ENCODE data around the gene KIF1C.
"Not testable (repeated sequence)": the region's sequence is repeated elsewhere in the genome, so short reads cannot be mapped to it uniquely, and the experiment has no call there.

Gene KIF1C

GRCh38 chr17:5002121-5002788 lies 4.5 kb downstream of the KIF1C start:
- no peak for DNase-seq

DNA sequence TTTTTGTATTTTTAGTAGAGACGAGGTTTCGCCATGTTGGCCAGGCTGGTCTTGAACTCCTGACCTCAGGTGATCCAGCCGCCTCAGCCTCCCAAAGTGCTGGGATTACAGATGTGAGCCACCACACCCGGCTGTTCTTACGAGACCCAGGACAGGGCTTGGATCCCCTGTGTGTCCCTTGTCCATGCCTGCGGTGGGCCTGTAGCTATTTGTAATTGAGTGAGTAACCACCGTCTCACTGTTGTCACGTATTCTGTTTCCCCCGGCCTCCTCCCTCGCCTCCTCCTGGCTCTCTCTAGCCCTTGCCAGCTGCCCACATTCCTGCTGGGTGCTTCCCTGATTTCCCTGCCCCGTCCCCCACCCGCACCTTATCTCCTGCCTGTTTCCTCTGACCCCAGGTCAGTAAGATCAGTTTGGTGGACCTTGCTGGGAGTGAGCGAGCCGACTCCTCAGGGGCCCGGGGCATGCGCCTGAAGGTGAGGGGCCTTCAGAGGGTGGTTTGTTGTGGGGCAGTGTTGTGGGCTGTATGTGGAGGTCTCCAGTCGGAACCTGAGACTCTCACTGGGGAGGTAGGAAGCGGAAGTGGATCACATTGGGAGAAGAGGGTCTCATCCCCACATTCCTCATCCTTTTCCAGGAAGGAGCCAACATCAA lies 5.6 kb downstream of the KIF1C start:
- DNase-seq, result no peak

DNA sequence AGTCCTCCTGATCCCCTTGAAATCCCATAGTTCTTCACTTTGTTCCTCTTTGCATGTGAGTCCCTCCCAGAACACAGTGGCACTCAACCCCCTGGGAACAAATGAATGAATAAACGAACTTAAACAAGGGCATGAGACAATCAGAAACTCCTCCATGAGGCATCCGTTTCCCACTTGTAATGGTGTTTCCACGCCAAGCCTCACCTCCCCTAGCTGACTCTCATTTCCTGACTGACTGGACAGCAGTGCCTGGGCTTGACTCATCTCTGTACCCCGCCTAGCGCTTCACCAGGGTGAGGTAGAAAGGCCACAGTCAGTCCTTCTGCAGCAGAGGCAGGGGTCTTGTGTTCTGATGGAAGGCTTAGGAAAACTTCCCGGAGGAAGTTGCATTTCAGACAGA lies 14.2 kb downstream of the KIF1C start:
- DNase-seq, result no peak

DNA sequence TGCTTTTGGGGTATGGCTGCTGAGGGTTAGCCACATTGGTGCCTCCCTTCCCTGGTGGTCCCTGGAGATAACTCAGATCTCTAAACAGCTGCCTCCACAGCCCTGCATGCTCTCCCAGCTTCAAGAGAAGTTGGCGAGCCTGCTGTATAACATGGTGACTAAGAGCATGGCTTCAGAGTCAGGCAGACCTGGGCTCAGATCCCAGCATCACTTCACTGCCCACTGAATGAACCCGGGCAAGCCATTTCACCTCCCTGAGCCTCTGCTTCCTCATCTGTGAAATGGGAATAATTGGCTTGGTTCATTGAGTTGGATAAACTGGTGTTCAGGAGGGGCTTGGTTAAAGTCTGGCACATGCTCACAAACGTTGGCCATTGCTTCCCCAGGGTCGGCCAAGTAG lies 16.6 kb downstream of the KIF1C start:
- no peak for DNase-seq

GRCh38 chr17:5019475-5019956 lies 21.8 kb downstream of the KIF1C start:
- peak in 1 of 3 experiments; percentile 1 for DNase-seq

DNA sequence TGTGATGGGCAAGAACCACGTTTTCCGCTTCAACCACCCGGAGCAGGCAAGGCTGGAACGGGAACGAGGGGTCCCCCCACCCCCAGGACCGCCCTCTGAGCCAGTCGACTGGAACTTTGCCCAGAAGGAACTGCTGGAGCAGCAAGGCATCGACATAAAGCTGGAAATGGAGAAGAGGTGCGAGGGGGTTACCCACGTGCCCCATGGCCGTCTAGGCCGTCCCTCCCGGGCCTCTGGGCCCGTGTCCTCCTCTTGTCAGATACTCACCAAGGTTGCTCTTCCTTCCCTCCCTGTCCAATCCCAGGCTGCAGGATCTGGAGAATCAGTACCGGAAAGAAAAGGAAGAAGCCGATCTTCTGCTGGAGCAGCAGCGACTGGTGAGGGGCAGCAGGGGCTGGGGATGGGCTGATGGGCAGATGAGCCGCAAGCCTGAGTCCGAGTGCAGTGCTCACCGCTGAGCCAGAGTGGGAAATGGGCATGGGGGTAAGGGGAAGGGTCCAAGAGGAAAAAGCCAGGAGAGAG lies 22.8 kb downstream of the KIF1C start:
- DNase-seq, result no peak

- no peak for DNase-seq
Measured at GRCh38 chr17:5022171-5022711, 24.5 kb downstream of the KIF1C start.

GRCh38 chr17:5023588-5024147 lies 25.9 kb downstream of the KIF1C start:
- no peak for DNase-seq

- no peak for DNase-seq
Measured at GRCh38 chr17:5024604-5025003, 26.9 kb downstream of the KIF1C start.

DNA sequence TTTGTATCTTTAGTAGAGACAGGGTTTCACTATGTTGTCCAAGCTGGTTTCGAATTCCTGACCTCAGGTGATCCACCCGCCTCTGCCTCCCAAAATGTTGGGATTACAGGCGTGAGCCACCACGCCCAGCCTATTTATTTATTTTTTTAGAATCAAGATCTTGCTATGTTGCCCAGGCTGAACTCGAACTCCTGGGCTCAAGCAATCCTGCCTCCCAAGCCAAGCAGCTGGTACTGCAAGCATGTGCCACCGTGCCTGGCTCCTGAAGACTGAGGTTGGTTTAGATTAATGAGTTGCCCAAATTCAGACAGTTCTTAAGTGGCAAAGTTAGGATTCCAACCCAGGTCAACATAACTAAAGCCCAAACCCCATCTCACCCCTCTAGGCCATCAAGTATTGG lies 29.5 kb downstream of the KIF1C start:
- DNase-seq, result no peak

DNA sequence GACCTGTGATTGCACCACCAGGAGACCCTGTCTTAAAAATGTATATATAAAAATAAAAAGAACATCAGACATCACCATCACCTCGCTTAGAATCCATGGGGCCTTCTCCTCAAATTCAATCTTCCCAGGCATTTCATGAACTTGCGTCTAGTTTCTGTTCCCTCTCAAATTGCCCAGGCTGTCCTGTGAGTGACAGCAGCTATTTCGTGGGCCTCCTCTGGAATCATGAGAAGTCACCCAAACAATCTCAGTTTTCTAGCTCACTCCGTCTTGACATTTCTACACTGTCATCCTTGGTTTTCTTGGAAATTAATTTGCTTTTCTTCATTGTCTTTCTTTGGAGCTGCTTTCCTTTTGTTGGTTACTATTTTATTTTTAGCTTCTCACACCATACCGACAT lies 30.2 kb downstream of the KIF1C start:
- DNase-seq, result no peak

- not testable (repeated sequence) for DNase-seq
Measured at GRCh38 chr17:5030168-5030567, 32.4 kb downstream of the KIF1C start.

- DNase-seq, result peak; percentile 61 to 85 (median 72)
Measured at GRCh38 chr17:5031365-5032082, 33.8 kb downstream of the KIF1C start.

GRCh38 chr17:5032865-5033264 lies 35.1 kb downstream of the KIF1C start:
- DNase-seq, result no peak

DNA sequence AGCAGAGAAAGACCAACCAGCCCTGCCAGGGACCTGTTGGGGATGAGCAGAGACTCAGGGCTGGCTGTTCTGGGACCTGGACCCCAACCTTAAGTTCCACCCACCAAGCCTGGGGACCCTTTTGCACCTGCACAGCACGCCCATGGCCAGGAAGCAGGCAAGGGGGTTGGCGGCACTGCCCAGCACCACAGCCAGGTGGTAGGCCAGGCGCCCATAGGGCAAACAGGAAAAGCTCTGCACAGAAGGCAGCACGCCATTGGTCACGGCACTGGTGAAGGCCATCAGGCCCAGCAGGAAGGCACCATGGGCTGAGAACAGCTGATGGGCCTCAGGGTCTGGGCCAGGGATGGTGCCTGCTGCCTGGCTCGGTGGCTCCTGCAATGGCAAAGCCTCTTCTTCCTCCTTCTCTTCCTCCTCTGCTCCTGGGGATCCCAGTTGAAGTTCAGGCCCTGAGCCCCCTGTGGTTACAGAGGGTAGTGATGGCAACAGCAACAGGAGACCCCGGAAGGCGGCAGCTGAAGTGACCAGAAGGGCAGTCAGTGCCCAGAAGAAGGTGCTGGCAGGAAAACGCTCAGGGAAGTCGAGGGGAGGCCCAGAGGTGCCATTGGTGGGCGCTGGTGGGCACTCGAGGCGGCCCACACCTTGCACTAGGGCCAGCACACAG lies 35.7 kb downstream of the KIF1C start:
- DNase-seq, result no peak

GRCh38 chr17:5034063-5034462 lies 36.3 kb downstream of the KIF1C start:
- no peak for DNase-seq

DNA sequence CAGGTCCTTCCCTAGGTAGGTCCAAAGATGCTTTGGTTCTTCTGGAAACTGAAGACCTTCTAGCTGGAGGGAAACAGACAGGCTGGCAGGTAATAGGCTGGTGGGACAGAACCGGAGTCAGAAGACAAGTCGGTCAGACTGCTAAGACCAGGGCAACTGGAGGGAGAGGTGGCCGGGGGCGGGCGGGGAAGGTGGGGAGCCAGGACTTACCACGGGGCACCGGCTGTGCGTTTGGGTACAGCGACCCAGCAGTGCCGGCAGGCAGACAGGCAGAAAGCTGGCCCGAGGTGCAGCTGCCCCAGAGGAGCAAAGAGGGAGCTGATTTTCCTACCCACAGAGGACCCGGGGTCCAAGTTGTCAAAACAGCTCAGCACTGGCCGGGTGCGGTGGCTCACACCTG lies 36.9 kb downstream of the KIF1C start:
- no peak for DNase-seq

DNA sequence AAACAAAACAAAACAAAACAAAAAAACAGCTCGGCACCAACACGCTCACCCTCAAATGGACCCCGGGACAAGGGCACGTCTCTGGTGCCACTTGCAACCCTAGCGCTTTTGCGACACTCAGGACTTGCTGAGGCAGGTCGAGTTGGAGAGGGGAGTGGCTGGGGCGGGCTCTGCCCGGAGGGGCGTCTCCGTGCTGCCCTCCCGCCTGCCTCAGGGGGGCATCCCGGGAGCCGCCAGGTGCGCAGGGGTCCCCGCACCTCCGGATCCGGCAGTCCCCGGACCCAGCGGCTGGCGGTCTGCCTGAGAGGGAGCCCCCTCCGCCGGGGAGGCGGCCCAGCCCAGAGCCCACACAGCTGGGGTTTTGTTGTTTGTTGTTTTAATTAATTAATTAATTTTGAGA lies 37.6 kb downstream of the KIF1C start, which contains the start of gene SLC52A1:
Gene SLC52A1 (minus strand): TSS at position 112 of the 400 bp plus-strand sequence. CDS start 820 bp downstream, outside the sequence.
- peak in 2 of 3 experiments; percentile 18 to 31 for DNase-seq

DNA sequence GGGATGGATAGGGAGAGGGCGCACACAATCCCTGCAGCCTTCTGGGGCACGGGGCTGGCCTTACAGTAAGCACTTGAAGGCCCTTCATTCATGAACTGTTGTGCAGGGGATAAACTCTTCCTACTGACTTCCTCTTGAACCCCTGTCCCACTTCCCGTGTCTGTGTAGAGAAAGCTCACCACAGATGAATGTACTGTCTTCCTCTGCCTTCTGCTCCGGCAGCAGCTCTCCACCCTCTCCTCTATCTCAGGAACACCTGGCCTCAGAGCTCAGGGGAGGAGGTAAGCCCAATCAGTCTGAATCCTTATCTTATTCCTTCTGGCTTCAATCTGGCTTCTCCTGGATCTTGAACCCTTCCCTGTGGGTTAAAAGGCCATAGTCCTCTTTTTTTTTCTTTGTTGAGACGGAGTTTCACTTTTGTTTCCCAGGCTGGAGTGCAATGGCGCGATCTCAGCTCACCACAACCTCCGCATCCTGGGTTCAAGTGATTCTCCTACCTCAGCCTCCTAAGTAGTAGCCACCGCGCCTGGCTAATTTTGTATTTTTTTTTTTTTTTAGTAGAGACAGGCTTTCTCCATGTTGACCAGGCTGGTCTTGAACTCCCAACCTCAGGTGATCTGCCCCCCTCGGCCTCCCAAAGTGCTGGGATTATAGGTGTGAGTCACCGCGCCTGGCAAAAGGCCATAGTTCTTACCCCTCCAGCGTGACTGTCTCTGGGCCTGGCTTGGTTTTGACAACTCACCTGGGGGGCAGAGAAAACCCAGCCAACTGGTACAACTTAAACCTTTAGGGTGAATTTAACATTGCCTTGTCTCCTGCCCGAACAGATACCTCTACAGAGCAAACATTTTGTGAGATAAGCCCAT lies 44.6 kb downstream of the KIF1C start:
- no peak for DNase-seq

DNA sequence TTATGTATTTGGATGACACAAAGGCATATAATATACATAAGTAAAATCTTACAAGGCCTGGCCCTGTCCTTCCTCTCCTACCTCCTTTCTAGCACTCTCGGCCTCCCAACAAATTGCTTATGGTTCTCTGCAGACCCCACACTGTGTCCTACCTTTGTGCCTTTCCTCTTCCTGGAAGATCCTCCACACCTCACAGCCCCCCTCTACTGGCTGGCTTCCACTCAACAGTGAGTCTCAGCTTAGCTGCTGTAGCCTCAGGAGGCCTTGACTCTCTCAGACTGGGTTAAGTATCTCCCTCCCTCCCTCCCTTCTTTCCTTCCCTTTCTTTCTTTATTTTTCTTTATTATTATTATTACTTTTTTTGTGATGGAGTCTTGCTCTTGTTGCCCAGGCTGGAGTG lies 45.8 kb downstream of the KIF1C start:
- DNase-seq, result no peak

DNA sequence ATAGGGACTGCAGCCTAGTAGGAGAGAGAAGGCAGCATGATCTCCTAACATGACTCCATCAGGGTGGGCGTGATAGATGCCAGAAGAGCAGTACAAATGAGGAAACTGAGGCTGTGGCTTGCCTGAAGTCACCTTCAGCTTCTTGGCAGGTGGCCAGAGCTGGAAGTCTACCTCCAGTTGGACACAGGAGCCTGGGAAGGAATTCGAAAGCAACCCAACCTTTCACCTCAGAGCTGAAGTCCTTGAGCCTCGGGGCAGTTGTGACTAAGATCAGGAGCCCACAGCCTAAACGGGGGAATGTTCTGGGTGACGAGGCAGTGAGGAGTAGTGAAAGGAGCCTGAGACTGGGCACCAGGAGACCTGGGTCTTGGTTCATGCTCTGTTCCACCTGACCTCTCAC lies 46.9 kb downstream of the KIF1C start:
- DNase-seq, result no peak

All from NCI-H1417 (cell line).